Measurements from ENCODE around the gene SYCP2. TPM values are rescaled to one million over a fixed set of nuclear protein-coding genes. Genes with fewer than 3 reads are reported as not detected.

Gene SYCP2
- total and polyA plus RNA-seq, 9 donors, result 0.48 to 1.9 (median 0.72) TPM

GRCh38 chr20:59831024-59831915 is 102.2 kb downstream of the SYCP2 start:
- TF ChIP-seq POLR2A (IDR thresholded peaks at IDR 0.05), result no peak
- TF ChIP-seq EP300 (IDR thresholded peaks at IDR 0.05), result no peak
- no peak for TF ChIP-seq CTCF (IDR thresholded peaks at IDR 0.05)
- Histone ChIP-seq H3K36me3 (no peaks in the 10 kb centered on the region), H3K27me3 (no peaks in the 10 kb centered on the region), H3K4me1 (ENCODE audit: insufficient read depth) (peaks cover 13% of the 10 kb centered on the region), H3K9me3 (no peaks in the 10 kb centered on the region), H3K4me3 (no peak overlapping the region), H3K27ac (no peak overlapping the region)
- WGBS, 3 donors, result 81 to 88% (median 85%) methylated on average over 23 of the region's 23 CpGs
- intact Hi-C loops (cut with DNase I), result no loop called here
- DNase-seq, result peak in 1 of 5 donors; percentile 11

- no peaks in the 10 kb centered on the region for H3K9me3 ChIP-seq
- H3K4me3 ChIP-seq, result no peak overlapping the region
- TF ChIP-seq EP300 (IDR thresholded peaks at IDR 0.05) (no peak), CTCF (IDR thresholded peaks at IDR 0.05) (no peak), POLR2A (IDR thresholded peaks at IDR 0.05) (no peak)
- H3K4me1 ChIP-seq (ENCODE audit: insufficient read depth), result peaks cover 8% of the 10 kb centered on the region
- no peaks in the 10 kb centered on the region for H3K36me3 ChIP-seq
- WGBS, 3 donors, result 79 to 92% (median 89%) methylated on average over 6 of the region's 6 CpGs
- H3K27ac ChIP-seq, result no peak overlapping the region
- no peaks in the 10 kb centered on the region for H3K27me3 ChIP-seq
- intact Hi-C loops (cut with DNase I), result no loop called here
- DNase-seq, result peak in 1 of 5 donors; percentile 13
Measured at GRCh38 chr20:59830665-59831023, 102.8 kb downstream of the SYCP2 start.

- Histone ChIP-seq H3K4me1 (ENCODE audit: insufficient read depth) (peaks cover 2% of the 10 kb centered on the region), H3K9me3 (no peaks in the 10 kb centered on the region), H3K36me3 (no peaks in the 10 kb centered on the region), H3K4me3 (no peak overlapping the region), H3K27me3 (no peaks in the 10 kb centered on the region), H3K27ac (no peak overlapping the region)
- intact Hi-C loops (cut with DNase I), result no loop called here
- no peak for DNase-seq
- no peak for TF ChIP-seq CTCF (IDR thresholded peaks at IDR 0.05)
- TF ChIP-seq POLR2A (IDR thresholded peaks at IDR 0.05), result no peak
- no peak for TF ChIP-seq EP300 (IDR thresholded peaks at IDR 0.05)
- WGBS, 3 donors, result 84 to 96% (median 90%) methylated on average over 12 of the region's 12 CpGs
Measured at GRCh38 chr20:59829786-59830664, 103.4 kb downstream of the SYCP2 start.

GRCh38 chr20:59829054-59829785 is 104.2 kb downstream of the SYCP2 start:
- no peak overlapping the region for H3K27ac ChIP-seq
- WGBS, 3 donors, result 89 to 92% (median 90%) methylated on average over 19 of the region's 19 CpGs
- intact Hi-C loops (cut with DNase I), result no loop called here
- H3K4me1 ChIP-seq (ENCODE audit: insufficient read depth), result no peaks in the 10 kb centered on the region
- DNase-seq, result no peak
- no peaks in the 10 kb centered on the region for H3K36me3 ChIP-seq
- H3K4me3 ChIP-seq, result no peak overlapping the region
- no peaks in the 10 kb centered on the region for H3K27me3 ChIP-seq
- H3K9me3 ChIP-seq, result no peaks in the 10 kb centered on the region
- TF ChIP-seq POLR2A (IDR thresholded peaks at IDR 0.05), result no peak
- TF ChIP-seq CTCF (IDR thresholded peaks at IDR 0.05), result no peak
- no peak for TF ChIP-seq EP300 (IDR thresholded peaks at IDR 0.05)

All from ovary (tissue), 9 donors.